ENCODE data around the gene CPNE4.

DNA sequence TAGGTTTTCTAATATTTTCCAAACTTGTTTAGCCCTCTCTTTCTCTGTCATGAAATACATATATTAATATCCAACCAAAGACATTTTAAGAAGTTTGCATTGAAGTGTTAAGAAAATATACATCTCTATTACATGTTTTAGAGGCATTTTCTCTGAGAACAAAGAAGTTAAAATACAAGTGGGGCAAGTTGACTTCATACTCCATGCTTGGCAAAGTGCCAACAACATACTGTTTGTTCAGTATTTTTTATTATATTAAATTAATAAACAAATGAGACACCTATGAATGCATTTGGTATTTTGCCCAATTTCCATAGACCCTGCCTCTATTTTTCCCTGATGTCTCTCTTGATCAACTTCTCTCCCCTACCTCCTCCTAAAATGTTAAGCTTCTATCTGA lies 299.3 kb downstream of the CPNE4 start:
- TF ChIP-seq, protein P1, sequence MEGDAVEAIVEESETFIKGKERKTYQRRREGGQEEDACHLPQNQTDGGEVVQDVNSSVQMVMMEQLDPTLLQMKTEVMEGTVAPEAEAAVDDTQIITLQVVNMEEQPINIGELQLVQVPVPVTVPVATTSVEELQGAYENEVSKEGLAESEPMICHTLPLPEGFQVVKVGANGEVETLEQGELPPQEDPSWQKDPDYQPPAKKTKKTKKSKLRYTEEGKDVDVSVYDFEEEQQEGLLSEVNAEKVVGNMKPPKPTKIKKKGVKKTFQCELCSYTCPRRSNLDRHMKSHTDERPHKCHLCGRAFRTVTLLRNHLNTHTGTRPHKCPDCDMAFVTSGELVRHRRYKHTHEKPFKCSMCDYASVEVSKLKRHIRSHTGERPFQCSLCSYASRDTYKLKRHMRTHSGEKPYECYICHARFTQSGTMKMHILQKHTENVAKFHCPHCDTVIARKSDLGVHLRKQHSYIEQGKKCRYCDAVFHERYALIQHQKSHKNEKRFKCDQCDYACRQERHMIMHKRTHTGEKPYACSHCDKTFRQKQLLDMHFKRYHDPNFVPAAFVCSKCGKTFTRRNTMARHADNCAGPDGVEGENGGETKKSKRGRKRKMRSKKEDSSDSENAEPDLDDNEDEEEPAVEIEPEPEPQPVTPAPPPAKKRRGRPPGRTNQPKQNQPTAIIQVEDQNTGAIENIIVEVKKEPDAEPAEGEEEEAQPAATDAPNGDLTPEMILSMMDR (IDR thresholded peaks at IDR 0.05; ENCODE audit: low read length) = no peak
- TF ChIP-seq EZH2 (IDR thresholded peaks at IDR 0.05; ENCODE audit: borderline replicate concordance, low read length) = no peak

Measured in OCI-LY1 (cell line).